ENCODE results near the gene C18orf32. TPM values are rescaled to one million over a fixed set of nuclear protein-coding genes. Genes with fewer than 3 reads are reported as not detected.

The C18orf32 gene
- total RNA-seq, 4 donors from 2014 or later = 20.7 to 42.6 (median 31.9) TPM

DNA sequence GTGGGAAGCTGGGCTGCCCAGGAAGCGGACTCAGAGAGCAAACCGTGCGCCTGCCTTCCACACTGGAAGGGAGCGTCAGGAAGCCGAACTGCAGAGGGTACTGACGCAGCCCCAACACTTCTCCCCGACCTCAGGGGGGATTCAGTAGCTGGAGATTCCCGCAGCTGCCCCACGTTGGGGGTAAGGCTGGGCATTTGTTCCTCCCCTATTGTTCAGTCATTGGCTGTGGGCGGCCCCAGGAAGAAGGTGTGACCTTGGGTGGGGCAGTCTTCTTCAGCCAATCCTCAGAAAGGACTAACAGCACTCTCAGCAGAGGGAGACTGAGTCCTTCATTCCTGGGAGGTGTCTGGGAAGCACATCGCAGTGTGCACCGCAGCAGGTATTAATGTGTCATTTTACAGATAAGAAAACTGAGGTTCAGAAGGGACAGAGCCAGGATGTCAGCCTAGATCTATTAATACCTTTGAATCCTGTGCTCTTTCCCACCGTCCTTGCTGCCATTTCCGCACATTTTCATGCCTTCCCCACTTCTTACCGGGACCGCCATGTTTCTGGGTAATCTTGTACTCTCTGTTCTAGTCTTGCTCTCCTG lies 12.1 kb upstream of the C18orf32 start:
- intact Hi-C loops (cut with DNase I; ENCODE audit: low total_unique reads) = no loop called here
- H3K4me1 ChIP-seq = no peaks in the 10 kb centered on the region
- no peak overlapping the region for H3K4me3 ChIP-seq
- H3K27ac ChIP-seq = no peak overlapping the region
- no peaks in the 10 kb centered on the region for H3K9me3 ChIP-seq
- DNase-seq = no peak
- no peaks in the 10 kb centered on the region for H3K36me3 ChIP-seq
- H3K27me3 ChIP-seq = no peaks in the 10 kb centered on the region
- TF ChIP-seq, protein P1, sequence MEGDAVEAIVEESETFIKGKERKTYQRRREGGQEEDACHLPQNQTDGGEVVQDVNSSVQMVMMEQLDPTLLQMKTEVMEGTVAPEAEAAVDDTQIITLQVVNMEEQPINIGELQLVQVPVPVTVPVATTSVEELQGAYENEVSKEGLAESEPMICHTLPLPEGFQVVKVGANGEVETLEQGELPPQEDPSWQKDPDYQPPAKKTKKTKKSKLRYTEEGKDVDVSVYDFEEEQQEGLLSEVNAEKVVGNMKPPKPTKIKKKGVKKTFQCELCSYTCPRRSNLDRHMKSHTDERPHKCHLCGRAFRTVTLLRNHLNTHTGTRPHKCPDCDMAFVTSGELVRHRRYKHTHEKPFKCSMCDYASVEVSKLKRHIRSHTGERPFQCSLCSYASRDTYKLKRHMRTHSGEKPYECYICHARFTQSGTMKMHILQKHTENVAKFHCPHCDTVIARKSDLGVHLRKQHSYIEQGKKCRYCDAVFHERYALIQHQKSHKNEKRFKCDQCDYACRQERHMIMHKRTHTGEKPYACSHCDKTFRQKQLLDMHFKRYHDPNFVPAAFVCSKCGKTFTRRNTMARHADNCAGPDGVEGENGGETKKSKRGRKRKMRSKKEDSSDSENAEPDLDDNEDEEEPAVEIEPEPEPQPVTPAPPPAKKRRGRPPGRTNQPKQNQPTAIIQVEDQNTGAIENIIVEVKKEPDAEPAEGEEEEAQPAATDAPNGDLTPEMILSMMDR (IDR thresholded peaks at IDR 0.05) = no peak
- TF ChIP-seq POLR2A (IDR thresholded peaks at IDR 0.05) = no peak

DNA sequence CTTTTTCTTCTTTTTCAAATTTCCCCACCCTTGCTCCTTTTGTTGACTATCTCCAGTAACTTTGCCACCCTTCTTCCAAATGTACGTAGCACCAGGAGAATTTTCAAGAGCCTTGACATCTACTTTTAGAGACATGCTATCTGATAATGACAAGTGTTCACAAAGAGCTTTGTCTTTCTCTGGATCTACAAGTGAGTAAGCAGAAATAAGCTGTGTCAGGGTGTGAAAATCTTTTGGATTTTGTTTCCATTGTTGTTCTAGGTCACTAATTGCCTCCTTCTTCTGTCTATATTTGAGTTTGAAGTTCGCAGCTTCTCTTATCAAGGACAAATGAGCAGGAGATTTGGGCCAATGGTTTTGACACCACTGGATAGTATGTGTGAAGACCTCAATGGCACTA lies 8.4 kb upstream of the C18orf32 start:
- Histone ChIP-seq H3K9me3 (no peaks in the 10 kb centered on the region), H3K27ac (no peak overlapping the region), H3K4me3 (no peak overlapping the region), H3K4me1 (no peaks in the 10 kb centered on the region), H3K27me3 (no peaks in the 10 kb centered on the region), H3K36me3 (no peaks in the 10 kb centered on the region)
- DNase-seq = no peak
- intact Hi-C loops (cut with DNase I; ENCODE audit: low total_unique reads) = no loop called here
- TF ChIP-seq, protein P1 (IDR thresholded peaks at IDR 0.05) = no peak
- TF ChIP-seq POLR2A (IDR thresholded peaks at IDR 0.05) = no peak

DNA sequence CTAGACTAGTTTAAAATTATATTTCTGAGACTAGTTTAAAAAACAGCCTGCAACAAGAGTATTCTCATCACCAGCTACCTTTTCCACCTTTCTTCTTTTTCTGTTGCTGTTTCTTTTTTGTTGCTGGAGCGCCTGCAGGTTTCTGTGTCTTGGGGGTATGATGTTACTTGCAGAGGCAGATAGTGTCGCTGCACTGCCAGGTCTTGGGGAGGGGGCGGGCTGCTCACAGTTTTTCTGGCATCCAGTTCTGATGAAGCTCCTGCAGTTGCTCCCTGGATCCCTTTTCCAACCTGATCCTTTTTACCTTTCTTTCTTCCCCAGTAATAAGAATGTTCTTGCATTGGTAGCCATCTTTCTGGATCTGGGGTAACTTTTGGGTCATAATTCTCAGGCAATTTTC lies 8.0 kb upstream of the C18orf32 start:
- no peak overlapping the region for H3K4me3 ChIP-seq
- H3K9me3 ChIP-seq = no peaks in the 10 kb centered on the region
- no peak for DNase-seq
- intact Hi-C loops (cut with DNase I; ENCODE audit: low total_unique reads) = no loop called here
- TF ChIP-seq, protein P1 (IDR thresholded peaks at IDR 0.05) = no peak
- TF ChIP-seq POLR2A (IDR thresholded peaks at IDR 0.05) = no peak
- no peaks in the 10 kb centered on the region for H3K27me3 ChIP-seq
- no peaks in the 10 kb centered on the region for H3K36me3 ChIP-seq
- H3K4me1 ChIP-seq = no peaks in the 10 kb centered on the region
- no peak overlapping the region for H3K27ac ChIP-seq

DNA sequence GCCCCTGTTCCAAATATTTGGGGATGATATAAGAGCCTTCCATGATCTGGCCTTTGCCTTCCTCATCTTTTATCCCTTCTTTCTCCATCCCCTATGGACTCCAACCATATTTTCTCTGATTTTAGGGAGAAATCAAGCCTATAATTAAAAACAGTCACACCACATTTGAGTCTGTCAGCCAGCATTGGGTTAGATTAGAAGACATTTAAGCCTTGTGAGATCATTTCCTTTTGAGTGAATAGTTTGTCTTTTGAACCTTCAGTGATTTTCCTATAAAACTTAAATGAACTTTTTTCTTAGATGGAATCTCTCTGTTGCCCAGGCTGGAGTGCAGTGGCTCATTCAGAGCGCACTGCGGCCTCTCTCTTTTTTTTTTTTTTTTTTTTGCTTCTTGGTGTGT lies 7.6 kb upstream of the C18orf32 start:
- no peaks in the 10 kb centered on the region for H3K4me1 ChIP-seq
- H3K27ac ChIP-seq = no peak overlapping the region
- H3K4me3 ChIP-seq = no peak overlapping the region
- no peaks in the 10 kb centered on the region for H3K27me3 ChIP-seq
- H3K36me3 ChIP-seq = no peaks in the 10 kb centered on the region
- DNase-seq = no peak
- H3K9me3 ChIP-seq = no peaks in the 10 kb centered on the region
- intact Hi-C loops (cut with DNase I; ENCODE audit: low total_unique reads) = no loop called here
- no peak for TF ChIP-seq POLR2A (IDR thresholded peaks at IDR 0.05)
- TF ChIP-seq, protein P1 (IDR thresholded peaks at IDR 0.05) = no peak

DNA sequence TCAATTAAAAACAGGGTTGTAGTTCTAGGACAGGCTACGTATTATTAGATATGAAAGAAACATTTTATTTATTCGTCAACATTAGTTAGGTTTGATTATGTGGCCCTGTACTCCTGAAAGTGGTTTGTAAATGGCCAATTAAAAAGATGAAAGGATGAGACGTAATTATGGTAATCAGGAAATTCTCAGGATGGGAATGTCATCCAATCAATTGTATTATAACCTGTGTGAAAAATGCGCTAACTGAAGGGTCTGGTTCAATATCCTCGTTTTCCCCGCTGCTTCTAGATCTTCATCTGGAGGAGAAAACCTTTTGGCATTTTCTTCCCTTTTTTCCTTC lies 5.6 kb upstream of the C18orf32 start:
- H3K4me1 ChIP-seq = no peaks in the 10 kb centered on the region
- no peak for DNase-seq
- no peaks in the 10 kb centered on the region for H3K36me3 ChIP-seq
- H3K9me3 ChIP-seq = no peaks in the 10 kb centered on the region
- TF ChIP-seq POLR2A (IDR thresholded peaks at IDR 0.05) = no peak
- TF ChIP-seq, protein P1 (IDR thresholded peaks at IDR 0.05) = peak in 1 of 4 experiments; percentile 1
- no peaks in the 10 kb centered on the region for H3K27me3 ChIP-seq
- H3K27ac ChIP-seq = no peak overlapping the region
- no peak overlapping the region for H3K4me3 ChIP-seq
- intact Hi-C loops (cut with DNase I; ENCODE audit: low total_unique reads) = no loop called here
